Mucosa of rectum (tissue), 2 donors: ENCODE measurements around the gene SAMD14.

Experiments used
- H3K27ac ChIP-seq, 2 donors: one replicate each; pipeline ENCODE4 v1.7.0; 2013; ENCODE audit warnings: inconsistent platforms in 2 of 2, low read depth in 2 of 2, low read length in 2 of 2
- H3K27me3 ChIP-seq, 2 donors: one replicate each; pipeline ENCODE4 v1.7.0; 2013; ENCODE audit warnings: low read length in 2 of 2; ENCODE audit not compliant: control insufficient read depth in 2 of 2, insufficient read depth in 2 of 2
- H3K36me3 ChIP-seq, 2 donors: one replicate each; pipeline ENCODE4 v1.7.0; 2013; ENCODE audit warnings: low read length in 2 of 2; ENCODE audit not compliant: control insufficient read depth in 2 of 2, insufficient read depth in 2 of 2
- H3K4me1 ChIP-seq, 2 donors: one replicate each; pipeline ENCODE4 v1.7.0; 2013; ENCODE audit warnings: low read length in 2 of 2, mild to moderate bottlenecking in 1 of 2; ENCODE audit not compliant: control insufficient read depth in 2 of 2, insufficient read depth in 2 of 2
- H3K4me3 ChIP-seq, 2 donors: one replicate each; pipeline ENCODE4 v1.7.0; 2013; ENCODE audit warnings: low read length in 2 of 2
- H3K9ac ChIP-seq, 2 donors: one replicate each; pipeline ENCODE4 v1.7.0; 2013; ENCODE audit warnings: low read length in 2 of 2, low read depth in 1 of 2, mild to moderate bottlenecking in 1 of 2
- H3K9me3 ChIP-seq, 2 donors: one replicate each; pipeline ENCODE4 v1.7.0; 2013; ENCODE audit warnings: low read length in 2 of 2; ENCODE audit not compliant: control insufficient read depth in 2 of 2
- donor health status: healthy.
- donor health status: Normal muscosa, but diverticular disease.

SAMD14 gene

DNA sequence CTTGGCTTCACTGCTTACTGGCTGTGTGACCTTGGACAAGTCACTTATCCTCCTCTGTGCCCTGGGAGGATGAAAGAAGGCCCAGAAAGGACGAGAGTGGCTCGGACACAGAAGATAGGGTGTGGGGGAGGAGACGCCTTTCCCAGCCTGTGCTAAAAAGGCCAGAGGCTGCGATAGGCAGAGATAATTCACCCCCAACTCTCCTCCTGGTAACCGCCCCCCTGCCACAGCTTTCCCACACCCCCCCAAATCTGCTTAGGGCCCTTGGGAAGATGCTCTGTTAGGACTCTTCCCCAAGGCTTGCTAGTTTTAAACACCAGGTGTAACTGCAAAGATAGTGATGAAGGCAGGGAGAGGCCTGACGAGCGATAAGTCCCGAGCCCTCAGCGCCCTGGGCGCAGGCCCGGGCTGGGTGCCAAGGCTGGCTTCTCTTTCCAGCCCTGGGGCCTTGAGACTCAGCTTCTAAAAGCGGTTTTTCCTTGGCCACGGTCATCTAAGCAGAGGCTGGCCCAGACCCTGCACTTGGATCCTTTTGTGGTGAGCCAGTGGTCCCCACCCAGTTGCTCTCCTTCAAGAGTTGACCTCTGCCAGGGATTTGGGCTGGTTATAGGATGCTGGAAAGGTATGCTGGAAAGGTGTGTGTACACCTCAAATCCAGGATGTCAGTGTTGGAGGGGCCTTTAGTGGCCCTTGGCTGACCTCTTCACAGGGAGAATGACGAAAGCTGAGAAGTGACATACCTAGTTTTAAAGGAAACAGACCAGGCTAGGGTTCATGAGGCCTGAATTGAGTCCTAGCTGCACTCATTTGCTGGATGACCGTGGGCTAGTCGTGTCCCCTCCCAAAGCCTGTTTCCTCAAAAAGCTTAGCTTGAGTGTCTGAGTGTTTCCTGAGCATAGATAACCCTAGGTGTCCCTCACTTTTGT is 24.0 kb upstream of the SAMD14 start:
- Histone ChIP-seq H3K4me3 (no peak overlapping the region), H3K4me1 (peaks cover 21 to 26% of the 10 kb centered on the region in 2 donors), H3K36me3 (no peaks in the 10 kb centered on the region), H3K9ac (peak overlapping the region in 1 of 2 donors; percentile 24), H3K27me3 (no peaks in the 10 kb centered on the region), H3K27ac (peak overlapping the region in 1 of 2 donors; percentile 25), H3K9me3 (no peaks in the 10 kb centered on the region)

- peaks cover 31 to 34% of the 10 kb centered on the region in 2 donors for H3K4me1 ChIP-seq
- no peaks in the 10 kb centered on the region for H3K27me3 ChIP-seq
- H3K36me3 ChIP-seq = no peaks in the 10 kb centered on the region
- H3K9me3 ChIP-seq = no peaks in the 10 kb centered on the region
- H3K4me3 ChIP-seq = peak overlapping the region in 1 of 2 donors; percentile 86
- no peak overlapping the region for H3K9ac ChIP-seq
- peak overlapping the region in 1 of 2 donors; percentile 92 for H3K27ac ChIP-seq
Observed at GRCh38 chr17:50152736-50153135, 22.8 kb upstream of the SAMD14 start.

- H3K4me1 ChIP-seq = peaks cover 38 to 41% of the 10 kb centered on the region in 2 donors
- peak overlapping the region; percentile 79 to 92 for H3K27ac ChIP-seq
- peak overlapping the region; percentile 81 to 86 for H3K4me3 ChIP-seq
- no peaks in the 10 kb centered on the region for H3K9me3 ChIP-seq
- H3K36me3 ChIP-seq = no peaks in the 10 kb centered on the region
- peak overlapping the region; percentile 58 to 63 for H3K9ac ChIP-seq
- H3K27me3 ChIP-seq = no peaks in the 10 kb centered on the region
Observed at GRCh38 chr17:50151937-50152547, 22.1 kb upstream of the SAMD14 start.

DNA sequence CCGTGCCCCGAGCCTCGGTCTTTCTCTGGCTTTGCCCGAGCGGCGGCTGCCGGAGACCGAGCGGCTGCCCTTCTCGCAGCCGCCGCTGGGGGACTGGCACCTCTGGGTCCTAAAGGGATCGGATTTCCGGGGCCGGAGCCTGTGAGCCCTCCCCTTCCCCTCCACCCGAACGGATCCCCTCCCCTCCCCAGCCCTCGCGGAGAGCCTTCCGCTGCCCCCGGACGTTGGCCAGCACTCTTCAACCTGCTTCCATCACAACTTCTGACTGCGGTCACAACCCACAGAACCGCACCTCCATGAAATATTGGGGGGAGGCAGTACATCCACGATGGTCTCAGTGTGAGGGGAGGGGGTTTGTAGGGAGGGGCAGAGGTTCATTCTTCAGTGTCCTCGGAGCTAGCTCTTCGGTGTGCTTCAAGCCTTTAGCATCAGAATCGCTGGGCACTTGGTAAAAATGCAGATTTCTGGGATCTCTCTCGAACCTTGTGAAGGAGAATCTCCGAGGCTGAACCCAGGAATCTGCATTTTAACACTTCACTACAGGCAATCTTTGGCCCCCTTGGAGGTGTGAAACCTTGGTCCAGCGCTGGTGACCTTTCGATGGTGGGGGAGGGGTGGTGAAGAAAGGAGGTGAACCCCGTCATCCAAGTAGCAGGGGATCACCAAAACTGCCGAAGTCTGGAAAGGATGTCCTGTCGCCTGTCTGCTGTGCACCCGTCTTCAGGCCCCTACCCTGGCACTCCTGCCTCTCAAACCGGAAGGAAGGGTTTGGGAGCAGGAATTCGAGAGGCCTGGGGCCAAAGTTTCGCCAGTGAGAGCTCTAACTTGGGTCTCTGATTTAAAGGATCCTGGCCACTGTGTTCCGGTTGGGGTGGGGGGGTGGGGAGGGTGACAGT is 21.3 kb upstream of the SAMD14 start:
- Histone ChIP-seq H3K9me3 (no peaks in the 10 kb centered on the region), H3K27me3 (no peaks in the 10 kb centered on the region), H3K4me3 (peak overlapping the region; percentile 81 to 86), H3K36me3 (peaks cover 0 to 6% of the 10 kb centered on the region in 2 donors), H3K9ac (peak overlapping the region; percentile 74 to 78), H3K4me1 (peaks cover 45 to 48% of the 10 kb centered on the region in 2 donors), H3K27ac (peak overlapping the region; percentile 88 to 92)

DNA sequence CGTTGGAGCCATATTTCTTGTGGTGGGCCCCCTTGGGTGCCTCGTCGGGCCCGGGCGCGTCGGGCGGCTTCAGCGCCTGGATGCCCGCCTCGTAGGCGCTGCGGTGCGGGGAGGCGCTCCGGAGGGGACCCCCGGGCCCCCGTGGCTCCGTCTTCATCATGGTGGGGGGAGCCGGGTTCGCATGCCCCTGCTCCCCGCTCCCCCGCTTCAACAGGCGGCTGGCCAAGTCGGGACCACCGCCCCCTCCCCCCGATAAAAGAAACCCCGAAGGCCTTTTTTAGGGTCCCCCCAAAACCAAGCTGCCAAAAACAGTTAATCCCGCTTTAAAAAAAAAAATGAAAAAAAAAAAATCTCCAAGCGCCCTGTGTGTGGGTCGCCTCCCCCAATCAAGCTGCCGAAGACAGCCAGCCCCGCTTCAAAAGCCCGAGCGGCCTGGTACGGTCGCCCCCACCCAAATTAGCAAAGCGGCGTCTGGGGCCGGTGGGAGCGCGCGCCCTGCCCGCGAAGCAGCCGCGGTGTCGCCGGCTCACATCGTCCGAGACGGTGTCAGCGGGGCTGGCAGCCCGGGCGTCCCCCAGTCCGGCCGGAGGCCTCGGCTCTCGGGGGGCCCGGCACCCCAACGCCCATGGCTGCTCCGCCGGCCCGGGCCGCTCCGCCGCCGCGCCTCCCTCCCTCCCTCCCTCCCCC is 20.5 kb upstream of the SAMD14 start, which contains the start of gene PPP1R9B:
PPP1R9B (minus strand) TSS at position 324 of the 687 bp plus-strand sequence; CDS start at position 160, 164 bp downstream.
- H3K4me3 ChIP-seq = peak within 1 kb of the TSS; percentile 81 to 86
- H3K9ac ChIP-seq = peak within 1 kb of the TSS; percentile 74 to 78
- H3K27me3 ChIP-seq = no peaks in the 10 kb centered on the region
- H3K9me3 ChIP-seq = no peaks in the 10 kb centered on the region
- peaks cover 50 to 55% of the 10 kb centered on the region in 2 donors for H3K4me1 ChIP-seq
- peaks cover 2 to 6% of the 10 kb centered on the region in 2 donors for H3K36me3 ChIP-seq
- peak within 1 kb of the TSS; percentile 88 to 92 for H3K27ac ChIP-seq

DNA sequence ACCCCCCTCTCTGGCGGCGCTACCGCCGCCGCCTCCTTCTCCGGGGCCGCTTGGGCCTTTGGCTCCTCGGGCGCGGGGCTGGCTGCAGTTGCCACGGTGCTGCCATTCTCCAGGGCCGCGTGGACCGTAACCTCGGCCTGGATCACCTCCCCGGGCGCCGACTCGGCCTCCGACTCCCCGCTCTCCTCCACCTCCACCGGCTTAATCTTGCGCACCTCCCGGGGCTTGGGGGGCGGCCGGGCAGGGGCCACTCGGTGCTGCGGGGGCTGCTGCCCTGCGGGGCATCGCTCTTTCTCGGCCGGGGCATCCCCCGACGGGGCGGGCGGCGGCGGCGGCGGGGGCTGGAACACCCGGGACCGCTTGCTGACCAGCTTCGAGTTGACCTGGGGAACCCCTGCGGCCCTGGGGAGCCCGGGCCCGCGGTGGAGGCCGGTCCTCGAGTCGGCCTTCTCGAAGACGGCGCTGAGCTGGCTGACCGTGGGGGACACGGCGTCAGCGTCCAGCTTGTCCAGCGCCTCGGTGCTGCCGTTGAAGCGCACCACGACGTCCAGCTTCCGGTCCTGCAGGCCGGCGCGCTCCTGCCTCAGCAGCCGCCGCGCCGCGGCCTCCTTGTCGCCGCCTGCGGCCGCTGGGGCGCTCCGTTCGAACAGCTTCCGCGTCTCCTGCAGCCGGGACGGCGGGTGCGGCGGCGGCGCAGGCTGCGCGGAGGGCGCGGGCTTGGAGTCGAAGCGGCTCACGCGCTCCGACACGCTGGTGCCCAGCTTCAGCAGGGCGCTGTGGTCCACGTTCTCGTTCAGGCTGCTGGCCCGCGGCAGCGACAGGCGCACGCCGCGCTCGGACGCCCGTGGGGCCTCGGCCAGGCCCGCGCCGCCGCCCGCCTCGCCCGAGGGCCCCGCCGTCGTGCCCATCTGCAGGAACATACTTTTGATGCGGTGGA is 19.7 kb upstream of the SAMD14 start:
- Histone ChIP-seq H3K9ac (peak overlapping the region; percentile 74 to 78), H3K4me3 (peak overlapping the region; percentile 79 to 81), H3K4me1 (peaks cover 51 to 54% of the 10 kb centered on the region in 2 donors), H3K27me3 (no peaks in the 10 kb centered on the region), H3K9me3 (no peaks in the 10 kb centered on the region), H3K36me3 (peaks cover 7 to 12% of the 10 kb centered on the region in 2 donors), H3K27ac (peak overlapping the region; percentile 88 to 92)

DNA sequence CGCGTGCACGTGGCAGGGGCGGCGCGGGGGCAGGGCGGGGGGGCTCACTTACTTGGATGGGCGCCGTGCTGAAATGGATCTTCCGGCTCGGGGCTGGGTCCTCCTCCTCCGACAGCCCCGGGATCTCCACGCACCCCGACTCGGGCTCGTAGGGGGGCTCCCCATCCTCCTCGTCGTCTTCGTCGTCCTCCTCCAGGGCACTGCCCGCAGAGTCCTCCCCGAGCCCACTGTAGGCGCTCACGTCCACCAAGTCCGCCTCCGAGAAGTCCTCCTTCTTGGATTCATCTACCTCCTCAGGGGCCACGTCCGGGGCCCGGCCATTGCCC is 19.1 kb upstream of the SAMD14 start:
- peak overlapping the region; percentile 79 to 81 for H3K4me3 ChIP-seq
- H3K9ac ChIP-seq = peak overlapping the region; percentile 52 to 78
- peak overlapping the region; percentile 88 to 92 for H3K27ac ChIP-seq
- peaks cover 51% of the 10 kb centered on the region in 2 donors for H3K4me1 ChIP-seq
- H3K27me3 ChIP-seq = no peaks in the 10 kb centered on the region
- H3K9me3 ChIP-seq = no peaks in the 10 kb centered on the region
- H3K36me3 ChIP-seq = peaks cover 13 to 18% of the 10 kb centered on the region in 2 donors

DNA sequence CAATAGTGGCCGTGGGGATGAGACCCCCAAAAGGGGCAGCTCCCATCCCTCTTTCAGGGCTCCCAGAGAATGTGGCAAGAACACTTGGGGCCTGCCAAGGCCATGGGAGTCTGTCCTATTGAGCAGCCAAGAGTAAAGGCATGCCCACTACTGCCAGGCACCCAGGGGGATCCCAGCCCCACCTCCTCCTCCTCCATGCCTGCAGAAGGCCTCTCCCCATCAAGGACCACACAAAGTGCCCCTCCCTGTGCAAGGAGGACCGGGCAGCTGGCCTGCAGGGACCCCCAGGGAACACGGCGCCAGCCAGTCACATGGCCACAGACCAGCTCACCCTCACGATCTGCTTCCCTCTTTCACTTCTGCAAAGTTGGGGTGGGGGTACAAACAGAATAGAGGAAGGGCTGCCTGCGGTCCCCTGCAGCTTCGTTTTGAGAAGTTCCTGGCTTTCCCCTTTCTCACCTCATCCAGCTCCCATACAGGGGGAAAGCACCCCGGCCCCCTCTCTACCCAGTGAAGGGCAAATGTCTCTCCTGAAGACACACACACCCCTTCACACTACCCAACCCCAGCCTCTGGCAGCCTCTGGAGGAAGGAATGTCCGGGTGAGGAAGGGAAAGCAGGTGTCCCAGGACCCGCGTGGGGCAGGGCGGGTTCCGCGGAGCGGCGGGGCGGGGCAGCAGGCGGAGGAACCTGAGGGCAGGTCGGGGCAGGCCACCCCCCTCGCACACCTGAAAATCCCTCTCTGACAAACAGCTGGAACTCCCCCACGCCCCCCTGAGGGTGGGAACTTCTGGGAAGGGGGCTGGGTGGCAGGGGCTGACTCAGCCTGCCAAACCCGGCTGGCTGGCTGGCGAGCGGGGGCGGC is 18.5 kb upstream of the SAMD14 start:
- Histone ChIP-seq H3K4me1 (peaks cover 51% of the 10 kb centered on the region in 2 donors), H3K9ac (peak overlapping the region; percentile 32 to 56), H3K9me3 (no peaks in the 10 kb centered on the region), H3K4me3 (peak overlapping the region; percentile 69 to 79), H3K27me3 (no peaks in the 10 kb centered on the region), H3K27ac (peak overlapping the region; percentile 88 to 92), H3K36me3 (peaks cover 16 to 24% of the 10 kb centered on the region in 2 donors)
